ENCODE data around the gene SEMA4B.

SEMA4B gene

DNA sequence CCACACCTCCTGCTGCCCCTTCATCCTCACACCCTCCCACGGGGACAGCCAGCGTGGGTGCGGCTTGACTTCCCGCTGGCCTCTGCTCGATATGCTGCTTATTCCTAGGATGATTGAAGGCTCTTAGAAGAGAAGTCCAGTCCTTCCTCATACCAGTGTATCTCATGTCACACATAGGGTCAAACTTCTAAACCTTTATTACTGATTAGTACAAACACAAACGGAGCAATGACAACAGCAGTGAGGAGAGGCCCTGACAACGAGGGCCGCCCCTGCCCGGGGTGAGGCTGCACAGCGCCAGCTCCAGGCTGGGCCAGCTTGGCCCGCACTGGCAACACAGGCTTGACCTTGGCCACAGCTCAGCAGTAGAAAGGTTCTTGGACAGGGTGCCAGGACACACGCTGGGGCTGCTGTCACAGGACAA is 29.0 kb downstream of the SEMA4B start:
- no peak for DNase-seq (ENCODE audit: extremely low spot score)
- POLR2A ChIA-PET: no interaction called here
- TF ChIP-seq CTCF (IDR thresholded peaks at IDR 0.05; ENCODE audit: control extremely low read depth, extremely low read depth, low read depth, missing control alignments): no peak
- CTCF ChIA-PET: interaction anchor here (4.6 to 6.0 kb wide), 3 partner anchors 9 to 31 kb away, joined by 21 to 63 read pairs (median 33); partner anchors contain the start of gene SEMA4B

DNA sequence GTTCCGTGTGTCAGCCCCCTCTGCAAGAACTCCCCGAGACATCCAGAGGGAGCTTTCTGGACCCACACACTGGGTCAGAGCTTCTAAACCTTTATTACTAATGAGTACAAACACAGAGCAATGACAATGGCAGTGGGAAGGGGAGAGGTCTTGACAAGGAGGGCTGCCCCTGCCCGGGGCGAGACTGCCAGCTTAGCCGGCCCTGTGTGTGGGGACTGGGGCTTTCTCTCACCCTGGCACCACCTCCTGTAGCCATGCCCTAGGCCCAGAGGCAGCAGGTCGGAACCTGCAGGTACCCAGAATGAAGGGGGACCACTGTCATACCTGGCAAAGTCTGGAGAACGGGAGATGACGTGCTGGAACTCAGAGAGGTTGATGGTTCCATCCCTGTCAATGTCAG is 29.5 kb downstream of the SEMA4B start:
- CTCF ChIA-PET: interaction anchor here (4.6 to 6.0 kb wide), 3 partner anchors 9 to 31 kb away, joined by 21 to 63 read pairs (median 33); partner anchors contain the start of gene SEMA4B

GRCh38 chr15:90231028-90232017 is 30.2 kb downstream of the SEMA4B start:
- peak; percentile 66 for DNase-seq (ENCODE audit: extremely low spot score)
- no peak for TF ChIP-seq CTCF (IDR thresholded peaks at IDR 0.05; ENCODE audit: control extremely low read depth, extremely low read depth, low read depth, missing control alignments)
- CTCF ChIA-PET: interaction anchor here (1.2 to 6.0 kb wide), 6 partner anchors 10 to 79 kb away, joined by 3 to 63 read pairs (median 18); partner anchors contain the start of gene SEMA4B
- POLR2A ChIA-PET: no interaction called here

More for the DNA sequence above, 29.5 kb downstream of the SEMA4B start:
- no peak for TF ChIP-seq CTCF (IDR thresholded peaks at IDR 0.05; ENCODE audit: control extremely low read depth, extremely low read depth, low read depth, missing control alignments)
- POLR2A ChIA-PET: no interaction called here
- DNase-seq (ENCODE audit: extremely low spot score): no peak

- ChIA-PET POLR2A (no interaction called here), CTCF (interaction anchor here (1.1 to 6.0 kb wide), 12 partner anchors 11 to 250 kb away, joined by 3 to 63 read pairs (median 5); partner anchors contain the start of gene SEMA4B)
- no peak for TF ChIP-seq CTCF (IDR thresholded peaks at IDR 0.05; ENCODE audit: control extremely low read depth, extremely low read depth, low read depth, missing control alignments)
These were observed 31.1 kb downstream of the SEMA4B start for GRCh38 chr15:90232196-90232595.

GRCh38 chr15:90232941-90233386 is 31.8 kb downstream of the SEMA4B start:
- ChIA-PET CTCF (interaction anchor here (0.8 to 6.0 kb wide), 18 partner anchors 10 to 724 kb away, joined by 3 to 63 read pairs (median 5); partner anchors contain the start of genes IDH2 and SEMA4B), POLR2A (interaction anchor here (0.6 to 1.3 kb wide), 4 partner anchors 12 to 338 kb away, joined by 3 to 4 read pairs (median 4); no protein-coding TSS in a partner anchor)

More at GRCh38 chr15:90232196-90232595, 31.1 kb downstream of the SEMA4B start:
- no peak for DNase-seq (ENCODE audit: extremely low spot score)

More at GRCh38 chr15:90232941-90233386, 31.8 kb downstream of the SEMA4B start:
- peak; percentile 31 for TF ChIP-seq CTCF (IDR thresholded peaks at IDR 0.05; ENCODE audit: control extremely low read depth, extremely low read depth, low read depth, missing control alignments)
- no peak for DNase-seq (ENCODE audit: extremely low spot score)
